ENCODE data around the gene RHO. TPM values are rescaled to one million over a fixed set of nuclear protein-coding genes. Genes with fewer than 3 reads are reported as not detected.

RHO gene
- total RNA-seq, 4 donors from 2014 or later = not detected

DNA sequence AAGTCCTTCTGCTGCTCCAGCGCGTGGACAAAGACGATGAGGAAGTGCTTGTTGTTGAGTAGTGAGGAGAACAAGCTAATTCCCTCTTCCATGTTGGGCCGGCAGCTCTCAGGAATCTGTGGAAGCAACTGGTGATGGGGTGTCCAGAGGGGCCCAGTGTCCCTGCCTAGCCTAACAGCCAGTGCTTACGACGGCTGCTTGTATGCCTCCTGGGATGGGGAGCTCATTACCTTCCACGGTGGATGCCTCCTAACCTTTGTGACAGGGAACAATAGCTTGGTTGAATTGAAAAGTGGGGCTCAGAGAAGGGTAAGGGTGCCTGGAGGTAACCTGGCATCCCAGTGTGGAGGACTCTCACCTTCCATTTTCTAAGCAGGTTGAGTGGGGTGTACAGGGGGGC, 37.5 kb downstream of the RHO start:
- no peak for TF ChIP-seq CTCF (IDR thresholded peaks at IDR 0.05)
- no peak for TF ChIP-seq EP300 (IDR thresholded peaks at IDR 0.05)
- no peak for TF ChIP-seq POLR2A (IDR thresholded peaks at IDR 0.05)
- WGBS, 2 donors = 91 to 94% methylated on average over 7 of the region's 7 CpGs
- H3K27me3 ChIP-seq = no peaks in the 10 kb centered on the region
- peak overlapping the region in 2 of 4 donors; percentile 20 to 90 for H3K27ac ChIP-seq
- DNase-seq (ENCODE audit: low spot score in 2 of 2) = no peak
- H3K36me3 ChIP-seq = peaks cover 0 to 97% (median 12%) of the 10 kb centered on the region in 3 donors
- H3K4me1 ChIP-seq = peaks cover 0 to 67% (median 31%) of the 10 kb centered on the region in 4 donors
- H3K4me3 ChIP-seq = no peak overlapping the region
- no peaks in the 10 kb centered on the region for H3K9me3 ChIP-seq

- H3K27me3 ChIP-seq = no peaks in the 10 kb centered on the region
- 75 to 79% methylated on average over 15 to 17 of the region's 18 CpGs for WGBS, 2 donors
- no peak overlapping the region for H3K4me3 ChIP-seq
- no peak for DNase-seq (ENCODE audit: low spot score in 2 of 2)
- H3K4me1 ChIP-seq = peaks cover 0 to 53% (median 19%) of the 10 kb centered on the region in 4 donors
- TF ChIP-seq CTCF (IDR thresholded peaks at IDR 0.05) (no peak), POLR2A (IDR thresholded peaks at IDR 0.05) (no peak), EP300 (IDR thresholded peaks at IDR 0.05) (no peak)
- peak overlapping the region in 3 of 4 donors; percentile 20 to 70 (median 34) for H3K27ac ChIP-seq
- peaks cover 0 to 100% (median 12%) of the 10 kb centered on the region in 3 donors for H3K36me3 ChIP-seq
- no peaks in the 10 kb centered on the region for H3K9me3 ChIP-seq
Measured at GRCh38 chr3:129567176-129567705, 38.8 kb downstream of the RHO start.

DNA sequence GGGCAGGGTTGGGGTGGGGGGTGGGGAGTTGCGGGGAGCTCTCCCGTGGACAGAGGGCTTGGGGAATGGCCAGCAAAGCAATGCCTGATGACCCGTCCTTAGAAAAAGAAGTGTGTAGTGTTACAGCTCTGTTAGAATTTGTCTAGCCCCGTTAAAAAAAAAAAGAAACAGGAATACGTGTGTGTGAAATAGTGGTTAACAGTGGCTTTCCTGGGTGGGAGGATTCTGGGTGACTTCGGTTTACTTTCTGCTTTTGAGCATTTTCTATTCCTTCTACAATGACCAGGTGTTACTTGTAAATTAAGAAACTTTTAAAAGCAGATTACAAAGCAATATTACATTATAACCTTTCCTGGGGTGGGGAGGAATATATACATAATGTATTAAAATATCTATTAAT, 39.5 kb downstream of the RHO start:
- H3K27ac ChIP-seq = peak overlapping the region; percentile 3 to 70 (median 27)
- 29 to 44% methylated on average over 6 of the region's 6 CpGs for WGBS, 2 donors
- no peak for DNase-seq (ENCODE audit: low spot score in 2 of 2)
- TF ChIP-seq POLR2A (IDR thresholded peaks at IDR 0.05) = no peak
- TF ChIP-seq CTCF (IDR thresholded peaks at IDR 0.05) = no peak
- no peak for TF ChIP-seq EP300 (IDR thresholded peaks at IDR 0.05)
- H3K36me3 ChIP-seq = peaks cover 0 to 100% (median 16%) of the 10 kb centered on the region in 3 donors
- no peaks in the 10 kb centered on the region for H3K9me3 ChIP-seq
- H3K4me3 ChIP-seq = no peak overlapping the region
- H3K27me3 ChIP-seq = no peaks in the 10 kb centered on the region
- H3K4me1 ChIP-seq = peaks cover 0 to 47% (median 18%) of the 10 kb centered on the region in 4 donors

DNA sequence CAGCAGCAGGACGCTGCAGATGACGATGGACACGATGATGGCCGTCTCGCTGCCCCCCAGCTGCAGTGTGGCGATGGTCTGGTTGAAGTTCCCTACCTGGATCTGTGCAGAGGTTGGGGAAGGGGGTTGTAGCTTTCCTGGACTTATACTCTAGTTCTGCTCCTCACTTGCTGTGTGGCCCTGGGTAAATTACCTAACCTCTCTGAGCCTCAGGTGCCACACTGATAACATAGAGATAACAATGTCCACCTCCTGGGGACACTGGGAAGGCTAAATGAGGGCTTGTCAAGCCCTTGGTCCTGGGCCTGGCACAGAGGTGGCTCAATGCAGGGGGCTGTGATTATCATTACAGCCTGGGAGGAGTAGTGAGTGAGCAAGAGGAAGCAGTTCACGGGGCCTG, 41.4 kb downstream of the RHO start:
- no peak for TF ChIP-seq CTCF (IDR thresholded peaks at IDR 0.05)
- no peak for TF ChIP-seq POLR2A (IDR thresholded peaks at IDR 0.05)
- TF ChIP-seq EP300 (IDR thresholded peaks at IDR 0.05) = no peak
- Histone ChIP-seq H3K4me3 (no peak overlapping the region), H3K4me1 (peaks cover 0 to 28% (median 5%) of the 10 kb centered on the region in 4 donors), H3K9me3 (no peaks in the 10 kb centered on the region), H3K27ac (no peak overlapping the region), H3K36me3 (peaks cover 0 to 100% (median 14%) of the 10 kb centered on the region in 3 donors), H3K27me3 (no peaks in the 10 kb centered on the region)
- 86 to 95% methylated on average over 7 of the region's 7 CpGs for WGBS, 2 donors
- no peak for DNase-seq (ENCODE audit: low spot score in 2 of 2)

- TF ChIP-seq POLR2A (IDR thresholded peaks at IDR 0.05) (no peak), CTCF (IDR thresholded peaks at IDR 0.05) (no peak)
- DNase-seq (ENCODE audit: low spot score in 2 of 2) = no peak
- Histone ChIP-seq H3K9me3 (no peaks in the 10 kb centered on the region), H3K4me1 (peaks cover 0 to 23% (median 12%) of the 10 kb centered on the region in 4 donors), H3K36me3 (peaks cover 0 to 100% (median 6%) of the 10 kb centered on the region in 3 donors), H3K27me3 (no peaks in the 10 kb centered on the region), H3K4me3 (no peak overlapping the region), H3K27ac (peak overlapping the region in 1 of 4 donors; percentile 34)
- WGBS, 2 donors = 93 to 98% methylated on average over 9 to 21 of the region's 22 CpGs
Measured at GRCh38 chr3:129571605-129572547, 43.4 kb downstream of the RHO start.
